Neuronal stem cell (in vitro differentiated cells): Measurements from ENCODE around the gene SPATS2L.

Source experiments
- DNase-seq: peaks from one replicate; pipeline ENCODE4 v3.0.0-alpha.2; 2013; ENCODE audit warnings: low spot score
- H2AFZ ChIP-seq: one replicate; pipeline ENCODE4 v1.6.1; 2013; ENCODE audit warnings: mild to moderate bottlenecking, low read length, inconsistent platforms
- H2AK5ac ChIP-seq: 2 replicates; pipeline ENCODE4 v1.6.1; 2013; ENCODE audit warnings: low read depth, mild to moderate bottlenecking, inconsistent platforms, low read length, moderate library complexity, mixed read lengths
- H2BK120ac ChIP-seq: 2 replicates; pipeline ENCODE4 v1.6.1; 2013; ENCODE audit warnings: low read depth, mild to moderate bottlenecking, inconsistent platforms, low read length, moderate library complexity, mixed read lengths
- H2BK12ac ChIP-seq: one replicate; pipeline ENCODE4 v1.6.1; 2013; ENCODE audit warnings: low read length, inconsistent platforms
- H2BK15ac ChIP-seq: 2 replicates; pipeline ENCODE4 v1.6.1; 2013; ENCODE audit warnings: mild to moderate bottlenecking, low read length, inconsistent platforms, mixed read lengths
- H2BK5ac ChIP-seq: one replicate; pipeline ENCODE4 v1.6.1; 2013; ENCODE audit warnings: inconsistent platforms, mild to moderate bottlenecking, low read length, moderate library complexity
- H3K14ac ChIP-seq: one replicate; pipeline ENCODE4 v1.6.1; 2013; ENCODE audit warnings: low read length, inconsistent platforms
- H3K18ac ChIP-seq: 2 replicates; pipeline ENCODE4 v1.6.1; 2013; ENCODE audit warnings: low read length, inconsistent platforms
- H3K23ac ChIP-seq: 2 replicates; pipeline ENCODE4 v1.6.1; 2013; ENCODE audit warnings: low read depth, mild to moderate bottlenecking, mixed read lengths, low read length, inconsistent platforms; ENCODE audit not compliant: poor library complexity
- H3K27ac ChIP-seq: replicated peaks from 3 replicates; pipeline ENCODE4 v1.5.1; 2013; ENCODE audit warnings: low read length, inconsistent platforms
- H3K27me3 ChIP-seq, 3 experiments: 2 replicates each; pipeline ENCODE4 v1.6.1; 2013; ENCODE audit warnings: low read length in 3 of 3, mild to moderate bottlenecking in 2 of 3, inconsistent platforms in 1 of 3, low read depth in 1 of 3, mixed read lengths in 1 of 3, moderate library complexity in 1 of 3; ENCODE audit not compliant: control insufficient read depth in 3 of 3, insufficient read depth in 3 of 3
- H3K36me3 ChIP-seq, 2 donors: replicated peaks in 1 of 2; 2 replicates each; pipeline ENCODE4 v1.6.1; 2013; ENCODE audit warnings: low read length in 2 of 2; ENCODE audit not compliant: control insufficient read depth in 2 of 2, insufficient read depth in 2 of 2
- H3K4ac ChIP-seq: 2 replicates; pipeline ENCODE4 v1.6.1; 2013; ENCODE audit warnings: inconsistent platforms, mild to moderate bottlenecking, low read length, moderate library complexity
- H3K4me1 ChIP-seq, 2 donors: 1 replicate in 1 of 2; 2 replicates in 1 of 2; pipeline ENCODE4 v1.6.1; 2013; ENCODE audit warnings: low read length in 2 of 2, low read depth in 1 of 2; ENCODE audit not compliant: control insufficient read depth in 2 of 2, insufficient read depth in 1 of 2
- H3K4me2 ChIP-seq: one replicate; pipeline ENCODE4 v1.6.1; 2013; ENCODE audit warnings: mild to moderate bottlenecking, low read length, inconsistent platforms; ENCODE audit not compliant: insufficient read depth, poor library complexity, severe bottlenecking
- H3K4me3 ChIP-seq, 2 donors: 2 replicates each; pipeline ENCODE4 v1.5.1; 2013; ENCODE audit warnings: low read length in 2 of 2, mild to moderate bottlenecking in 2 of 2, inconsistent platforms in 1 of 2, moderate library complexity in 1 of 2
- H3K79me1 ChIP-seq: one replicate; pipeline ENCODE4 v1.6.1; 2013; ENCODE audit warnings: low read depth, mild to moderate bottlenecking, inconsistent platforms, low read length, moderate library complexity
- H3K9ac ChIP-seq: one replicate; pipeline ENCODE4 v1.6.1; 2013; ENCODE audit warnings: mild to moderate bottlenecking, low read depth, low read length, inconsistent platforms; ENCODE audit not compliant: poor library complexity
- H3K9me3 ChIP-seq, 2 donors: replicated peaks in 1 of 2; 2 replicates each; pipeline versions ENCODE3 to v1.6.1; 2013; ENCODE audit warnings: low read length in 2 of 2, mild to moderate bottlenecking in 2 of 2, inconsistent platforms in 1 of 2, low read depth in 1 of 2, mixed read lengths in 1 of 2, moderate library complexity in 1 of 2; ENCODE audit not compliant: control insufficient read depth in 2 of 2, insufficient read depth in 1 of 2
- H4K8ac ChIP-seq: one replicate; pipeline ENCODE4 v1.6.1; 2013; ENCODE audit warnings: low read depth, mild to moderate bottlenecking, inconsistent platforms, low read length, moderate library complexity
- H4K91ac ChIP-seq: one replicate; pipeline ENCODE4 v1.6.1; 2013; ENCODE audit warnings: low read length, low read depth, mild to moderate bottlenecking, inconsistent platforms; ENCODE audit not compliant: poor library complexity
- WGBS, 2 donors: extraction: QIAGEN DNeasy Blood & Tissue Kit; methylation state at CpG; one replicate each; pipeline ENCODE4 v1.1.7; 2013; ENCODE audit warnings: missing lambda C conversion rate in 2 of 2, mixed read lengths in 1 of 2; ENCODE audit not compliant: insufficient read length in 2 of 2, insufficient replicate concordance in 1 of 2; ENCODE audit errors: extremely low coverage in 2 of 2; 5-methylcytosine and 5-hydroxymethylcytosine counted together

SPATS2L gene

DNA sequence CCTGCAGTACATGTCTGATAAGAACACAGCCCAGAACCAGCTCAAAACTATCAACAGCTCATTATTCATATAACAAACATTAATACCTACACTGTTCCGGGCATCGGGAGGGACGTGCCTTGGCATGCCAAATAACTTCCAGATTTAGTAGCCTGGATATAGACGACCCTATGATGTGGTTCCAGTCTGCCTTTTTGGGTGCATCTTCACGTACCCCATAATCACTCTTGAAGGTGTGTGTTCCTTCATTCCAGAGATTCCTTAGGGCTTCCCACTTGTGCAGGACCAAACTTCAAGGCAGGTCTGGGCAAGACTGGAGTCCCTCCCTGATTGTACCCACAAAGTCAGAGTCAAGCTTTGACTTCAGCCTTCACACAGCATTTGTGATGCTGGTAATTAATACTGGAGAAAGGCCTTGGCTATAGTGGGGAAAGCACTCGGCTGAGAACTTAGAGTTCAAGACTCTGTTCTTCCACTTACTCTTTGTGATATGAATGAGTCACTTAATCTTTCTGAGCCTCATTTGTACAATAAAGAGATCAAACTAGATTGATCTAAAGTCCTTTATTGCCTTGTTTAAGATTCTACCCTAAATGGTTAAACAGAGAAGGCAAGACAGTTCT, 27.7 kb upstream of the SPATS2L start:
- H4K91ac ChIP-seq, result no peak overlapping the region
- H3K4me2 ChIP-seq, result no peak overlapping the region
- DNase-seq, result no peak
- H2BK15ac ChIP-seq, result no peak overlapping the region
- no peak overlapping the region for H3K14ac ChIP-seq
- H3K9me3 ChIP-seq, result no peaks in the 10 kb centered on the region
- peak overlapping the region; percentile 1 for H2AFZ ChIP-seq
- no peaks in the 10 kb centered on the region for H3K36me3 ChIP-seq
- no peak overlapping the region for H3K23ac ChIP-seq
- no peaks in the 10 kb centered on the region for H3K79me1 ChIP-seq
- no peak overlapping the region for H2BK12ac ChIP-seq
- H3K18ac ChIP-seq, result no peak overlapping the region
- no peak overlapping the region for H4K8ac ChIP-seq
- no peak overlapping the region for H2BK5ac ChIP-seq
- H2BK120ac ChIP-seq, result no peak overlapping the region
- H3K4me1 ChIP-seq, result peaks cover 4 to 14% of the 10 kb centered on the region in 2 donors
- no CpG with 5 or more reads among the region's 6 CpGs for WGBS, 2 donors
- no peaks in the 10 kb centered on the region for H3K27me3 ChIP-seq
- H3K27ac ChIP-seq, result no peak overlapping the region
- no peak overlapping the region for H3K4ac ChIP-seq
- no peak overlapping the region for H3K9ac ChIP-seq
- no peak overlapping the region for H2AK5ac ChIP-seq
- H3K4me3 ChIP-seq, result no peak overlapping the region

DNA sequence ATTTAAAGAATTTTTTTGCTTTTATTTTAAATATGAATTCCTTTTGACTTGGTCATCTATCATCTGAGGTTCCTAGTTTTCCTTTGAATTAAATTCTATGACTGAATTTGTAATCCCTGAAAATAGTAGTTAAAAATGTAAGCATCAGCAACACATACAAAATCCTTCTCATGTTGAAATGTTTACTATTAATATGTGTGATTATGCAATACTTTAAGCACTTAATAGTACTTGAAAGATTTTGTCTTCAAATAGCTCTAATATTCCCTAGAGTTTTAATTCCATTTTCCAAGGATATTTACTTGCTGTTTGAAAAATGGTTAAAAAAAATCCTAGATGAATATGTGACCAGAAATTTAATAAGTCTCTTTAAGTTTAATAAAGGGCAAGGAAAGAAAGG, 26.6 kb upstream of the SPATS2L start:
- Histone ChIP-seq H3K4ac (no peak overlapping the region), H4K8ac (no peak overlapping the region), H4K91ac (no peak overlapping the region), H3K79me1 (no peaks in the 10 kb centered on the region), H2AFZ (no peak overlapping the region), H3K23ac (no peak overlapping the region), H3K27ac (no peak overlapping the region), H2BK12ac (no peak overlapping the region), H2BK5ac (no peak overlapping the region), H2AK5ac (no peak overlapping the region), H3K14ac (no peak overlapping the region), H2BK15ac (no peak overlapping the region), H3K9me3 (no peaks in the 10 kb centered on the region), H3K4me2 (no peak overlapping the region), H3K27me3 (no peaks in the 10 kb centered on the region), H3K9ac (no peak overlapping the region), H3K36me3 (no peaks in the 10 kb centered on the region), H3K18ac (no peak overlapping the region), H3K4me1 (peaks cover 0 to 4% of the 10 kb centered on the region in 2 donors), H3K4me3 (no peak overlapping the region), H2BK120ac (no peak overlapping the region)
- DNase-seq, result no peak

DNA sequence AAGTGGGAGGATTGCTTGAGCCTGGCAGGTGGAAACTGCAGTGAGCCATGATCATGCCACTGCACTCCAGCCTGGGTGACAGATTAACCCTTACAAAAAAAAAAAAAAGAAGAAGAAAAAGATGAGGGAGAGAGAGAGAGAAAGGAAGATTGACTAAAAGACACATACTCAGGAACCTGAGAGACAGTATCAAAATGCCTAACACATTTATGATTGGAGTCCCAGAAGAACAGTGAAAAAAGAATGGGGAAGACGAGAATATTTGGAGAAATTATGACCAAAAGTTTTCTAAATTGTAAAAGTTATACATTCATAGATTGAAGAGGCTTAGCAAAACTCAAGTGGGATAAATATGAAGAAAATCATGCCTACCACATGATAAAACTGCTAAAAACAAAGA, 19.9 kb upstream of the SPATS2L start:
- Histone ChIP-seq H4K91ac (no peak overlapping the region), H3K9ac (no peak overlapping the region), H2AK5ac (no peak overlapping the region), H3K4me2 (no peak overlapping the region), H3K18ac (no peak overlapping the region), H2BK120ac (no peak overlapping the region), H3K14ac (no peak overlapping the region), H3K4ac (no peak overlapping the region), H3K4me3 (no peak overlapping the region), H4K8ac (no peak overlapping the region), H3K23ac (no peak overlapping the region), H3K79me1 (no peaks in the 10 kb centered on the region), H3K9me3 (peaks cover 0 to 1% of the 10 kb centered on the region in 2 donors), H3K27me3 (no peaks in the 10 kb centered on the region), H2BK5ac (no peak overlapping the region), H2AFZ (no peak overlapping the region), H3K4me1 (no peaks in the 10 kb centered on the region), H2BK12ac (no peak overlapping the region), H3K27ac (no peak overlapping the region), H2BK15ac (no peak overlapping the region), H3K36me3 (no peaks in the 10 kb centered on the region)
- DNase-seq, result no peak
- no CpG with 5 or more reads among the region's 1 CpG for WGBS, 2 donors

DNA sequence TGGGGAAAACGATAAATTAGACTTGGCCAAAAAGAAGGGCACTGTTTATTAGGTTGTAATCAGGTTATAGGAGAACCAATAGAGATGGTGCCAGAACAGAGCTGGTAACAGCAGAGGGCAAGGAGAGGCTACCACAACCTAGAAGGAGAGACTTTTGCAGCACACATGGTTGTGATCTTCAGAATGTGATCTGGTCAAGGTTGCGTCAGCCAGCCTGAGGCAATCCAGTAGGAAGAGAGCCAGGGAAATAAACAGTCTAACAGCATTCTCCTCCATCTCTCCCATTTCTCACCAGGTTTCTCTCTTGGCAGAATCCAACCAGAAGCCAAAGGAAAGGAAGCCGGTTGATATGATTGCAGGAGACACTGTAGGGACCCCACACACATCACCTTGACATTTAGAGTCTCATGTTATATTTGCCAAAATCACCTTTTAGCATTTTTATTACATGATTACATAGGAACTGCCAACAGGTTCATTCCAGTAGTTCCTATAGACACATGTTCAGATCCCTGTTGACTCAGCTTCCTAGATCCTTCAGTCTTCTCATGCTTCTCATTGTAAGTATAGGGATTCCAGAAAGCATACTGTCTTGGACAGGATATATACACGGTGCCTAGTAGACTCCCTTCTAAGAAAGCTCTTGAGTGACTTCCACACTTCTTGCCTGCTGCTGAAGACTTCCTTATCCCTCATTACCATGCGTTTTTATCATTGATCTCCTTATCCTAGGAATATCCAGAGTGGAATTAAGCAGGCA, 17.6 kb upstream of the SPATS2L start:
- Histone ChIP-seq H2BK120ac (no peak overlapping the region), H3K18ac (no peak overlapping the region), H3K4ac (no peak overlapping the region), H4K91ac (no peak overlapping the region), H3K79me1 (no peaks in the 10 kb centered on the region), H3K14ac (no peak overlapping the region), H3K4me3 (no peak overlapping the region), H2AK5ac (no peak overlapping the region), H3K4me1 (no peaks in the 10 kb centered on the region), H2AFZ (no peak overlapping the region), H3K4me2 (no peak overlapping the region), H2BK12ac (no peak overlapping the region), H2BK5ac (no peak overlapping the region), H3K36me3 (no peaks in the 10 kb centered on the region), H3K27me3 (no peaks in the 10 kb centered on the region), H3K27ac (no peak overlapping the region), H2BK15ac (no peak overlapping the region), H3K9me3 (peaks cover 0 to 1% of the 10 kb centered on the region in 2 donors), H3K9ac (no peak overlapping the region), H3K23ac (no peak overlapping the region), H4K8ac (no peak overlapping the region)
- no peak for DNase-seq
- no CpG with 5 or more reads among the region's 5 CpGs for WGBS, 2 donors
